T-cell (primary cell): ENCODE results near the gene IRF3. TPM values are rescaled to one million over a fixed set of nuclear protein-coding genes. Genes with fewer than 3 reads are reported as not detected.

Experiments
- ATAC-seq, 4 experiments: fragments of 200-7000 bp in 3 of 4; fragments of 150-1000 bp in 1 of 4; cut with Tn5 transposase; replicated peaks in 1 of 4; 1 replicate in 3 of 4; 2 replicates in 1 of 4; pipeline ENCODE4 v1.10.0; 2021; ENCODE audit warnings: moderate library complexity in 3 of 4, mild to moderate bottlenecking in 2 of 4, moderate number of reproducible peaks in 1 of 4
- CTCF ChIA-PET, 2 donors: fragments of 300-600 bp; sonication (Branson Sonifier 250); formaldehyde crosslinking; loops; one replicate each; lab custom pipeline; 2022; ENCODE audit warnings: antibody characterized with exemption in 2 of 2; lab: Charles Lee
- POLR2A ChIA-PET, 2 donors: fragments of 300-600 bp; sonication (Branson Sonifier 250); formaldehyde crosslinking; loops; one replicate each; lab custom pipeline; 2022; ENCODE audit warnings: antibody characterized with exemption in 2 of 2; lab: Charles Lee
- DNase-seq, 35 experiments: peaks; one replicate each; pipeline versions ENCODE4 v3.0.0 to v3.0.0-alpha.2; 2013 to 2023
- H3K27ac ChIP-seq: one replicate; pipeline ENCODE4 v1.5.1; 2013; ENCODE audit warnings: low read length
- H3K27me3 ChIP-seq, 2 experiments: replicated peaks in 1 of 2; 1 replicate in 1 of 2; 2 replicates in 1 of 2; pipeline versions ENCODE4 v1.6.1 to v1.7.0; 2013; ENCODE audit warnings: low read length in 1 of 2, mixed read lengths in 1 of 2; ENCODE audit not compliant: control insufficient read depth in 2 of 2, insufficient read depth in 2 of 2; ENCODE audit errors: extremely low read depth in 1 of 2
- H3K36me3 ChIP-seq, 2 donors: 1 replicate in 1 of 2; 2 replicates in 1 of 2; pipeline versions ENCODE4 v1.6.1 to v1.7.0; 2013; ENCODE audit warnings: low read length in 1 of 2; ENCODE audit not compliant: control insufficient read depth in 2 of 2, insufficient read depth in 1 of 2; ENCODE audit errors: extremely low read depth in 1 of 2
- H3K4me1 ChIP-seq, 2 experiments: 1 replicate in 1 of 2; 2 replicates in 1 of 2; pipeline versions ENCODE4 v1.6.1 to v1.7.0; 2013; ENCODE audit warnings: low read length in 2 of 2, mixed read lengths in 1 of 2; ENCODE audit not compliant: insufficient read depth in 2 of 2, control insufficient read depth in 1 of 2; ENCODE audit errors: extremely low read depth in 1 of 2
- H3K4me3 ChIP-seq, 2 donors: 1 replicate in 1 of 2; 2 replicates in 1 of 2; pipeline versions ENCODE4 v1.5.1 to v1.7.0; 2013; ENCODE audit warnings: mild to moderate bottlenecking in 2 of 2, low read length in 1 of 2, moderate library complexity in 1 of 2; ENCODE audit not compliant: control insufficient read depth in 1 of 2; ENCODE audit errors: extremely low read depth in 1 of 2
- H3K9me3 ChIP-seq: 2 replicates; pipeline ENCODE4 v1.7.0; 2013
- H3K27ac Mint-ChIP-seq, 2 donors: one replicate each; pipeline ENCODE4 v1.8.0; 2020 to 2021; ENCODE audit warnings: mild to moderate bottlenecking in 2 of 2, mixed read lengths in 2 of 2
- H3K27me3 Mint-ChIP-seq, 2 donors: one replicate each; pipeline ENCODE4 v1.8.0; 2021 to 2022; ENCODE audit warnings: mixed read lengths in 2 of 2
- H3K36me3 Mint-ChIP-seq: one replicate; pipeline ENCODE4 v1.8.0; 2021; ENCODE audit warnings: mixed read lengths
- H3K4me1 Mint-ChIP-seq, 3 donors: one replicate each; pipeline ENCODE4 v1.8.0; 2020 to 2022; ENCODE audit warnings: mixed read lengths in 3 of 3, mild to moderate bottlenecking in 1 of 3
- H3K4me3 Mint-ChIP-seq, 3 donors: one replicate each; pipeline ENCODE4 v1.8.0; 2020 to 2022; ENCODE audit warnings: mild to moderate bottlenecking in 3 of 3, mixed read lengths in 3 of 3, moderate library complexity in 3 of 3
- H3K9me3 Mint-ChIP-seq, 3 donors: one replicate each; pipeline ENCODE4 v1.8.0; 2020 to 2022; ENCODE audit warnings: mixed read lengths in 3 of 3
- WGBS: methylation state at CpG from one replicate; pipeline ENCODE4 v1.1.5; 2013; ENCODE audit warnings: missing lambda C conversion rate; ENCODE audit not compliant: insufficient coverage; 5-methylcytosine and 5-hydroxymethylcytosine counted together
- total RNA-seq, 35 experiments: library from RNA in 6 of 35; stranded (reverse) in 6 of 35; fragments of 120-200 nt in 1 of 35; gene quantifications; one replicate each; pipeline versions ENCODE4 v1.2.1 to v1.2.4 and lab custom pipeline; 2013 to 2026

IRF3 gene
- total RNA-seq, 5 donors from 2014 or later (not counting 1 experiment from before 2014, with no cell fraction given) = 191 to 376 (median 350) TPM

GRCh38 chr19:49641688-49642491, 23.8 kb downstream of the IRF3 start, which contains the start of gene SCAF1:
Gene SCAF1, plus strand, starts transcription at chr19:49642209. Its CDS starts 2,818 bp downstream, at chr19:49645027.
- peak within 1 kb of the TSS; percentile 97 for H3K27ac Mint-ChIP-seq
- peak; percentile 68 to 73 (median 72) for ATAC-seq
- peak within 1 kb of the TSS; percentile 88 to 96 (median 95) for H3K4me3 Mint-ChIP-seq
- 0% methylated on average over 77 of the region's 87 CpGs for WGBS
- H3K4me1 Mint-ChIP-seq = peaks cover 63 to 76% (median 76%) of the 10 kb centered on the region in 3 donors
- no peaks in the 10 kb centered on the region for H3K9me3 ChIP-seq
- peak; percentile 96 to 100 (median 99) for DNase-seq
- peak within 1 kb of the TSS; percentile 94 to 96 for H3K4me3 ChIP-seq
- peaks cover 2% of the 10 kb centered on the region for H3K36me3 Mint-ChIP-seq
- peaks cover 7 to 19% of the 10 kb centered on the region in 2 donors for H3K36me3 ChIP-seq
- POLR2A ChIA-PET = interaction anchor here in 1 of 2 donors (0.5 to 0.6 kb wide), 4 partner anchors 32 to 139 kb away, joined by 3 to 4 read pairs (median 4); partner anchors contain the start of gene NOSIP
- no peaks in the 10 kb centered on the region for H3K9me3 Mint-ChIP-seq
- no peaks in the 10 kb centered on the region for H3K27me3 ChIP-seq
- H3K27me3 Mint-ChIP-seq = no peaks in the 10 kb centered on the region
- CTCF ChIA-PET = interaction anchor here in 1 of 2 donors (0.5 to 1.2 kb wide), 8 partner anchors 22 to 801 kb away, joined by 3 to 6 read pairs (median 3); partner anchors contain the start of genes BCL2L12 and IRF3
- H3K27ac ChIP-seq = peak within 1 kb of the TSS; percentile 92
- peaks cover 16 to 63% of the 10 kb centered on the region in 2 experiments for H3K4me1 ChIP-seq

DNA sequence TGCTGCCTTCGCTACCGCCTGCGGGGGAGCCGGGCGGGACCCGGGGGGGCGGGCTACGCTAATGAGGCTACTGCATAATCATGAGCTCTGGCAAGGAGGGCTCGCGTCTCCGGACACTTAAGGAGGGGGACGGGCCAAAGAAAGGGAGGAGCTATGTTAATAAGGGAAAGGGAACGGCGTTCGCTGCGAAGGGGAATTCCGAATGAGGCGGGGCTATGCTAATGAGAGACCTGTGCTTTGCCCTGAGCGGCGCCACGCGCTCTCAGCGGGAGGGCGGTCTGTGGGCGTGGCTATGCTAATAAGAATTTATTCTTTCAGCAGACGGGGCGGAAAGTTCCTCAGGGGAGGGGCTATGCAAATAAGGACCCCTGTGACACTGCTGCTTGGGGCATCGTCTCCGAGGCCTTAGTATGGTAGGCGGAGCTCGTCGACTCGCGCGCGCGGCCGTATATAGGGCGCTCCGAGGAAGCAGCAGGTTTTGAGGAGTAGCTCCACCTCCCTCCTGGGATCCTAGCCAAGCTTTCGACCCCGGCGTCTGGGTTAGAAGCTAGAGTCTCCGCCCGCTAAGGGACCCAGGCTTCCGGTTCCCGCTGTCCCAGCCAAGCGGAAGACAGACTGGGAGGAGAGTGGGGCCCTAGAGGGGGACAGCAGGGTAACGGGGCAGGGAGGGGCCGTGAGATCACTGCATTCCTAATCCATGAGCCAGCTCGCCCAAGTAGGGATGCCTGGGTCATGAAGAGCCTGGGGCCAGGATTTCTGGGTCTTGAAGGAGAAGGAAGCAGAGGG, 25.4 kb downstream of the IRF3 start, which contains the start of gene RRAS:
RRAS (minus strand) TSS at position 31 of the 786 bp plus-strand sequence. CDS start 45 bp downstream, outside the sequence.
- Histone ChIP-seq H3K27ac (peak within 1 kb of the TSS; percentile 92), H3K27me3 (no peaks in the 10 kb centered on the region), H3K9me3 (no peaks in the 10 kb centered on the region), H3K4me1 (peaks cover 16 to 58% of the 10 kb centered on the region in 2 experiments), H3K4me3 (peak within 1 kb of the TSS; percentile 72 to 74), H3K36me3 (peaks cover 0 to 6% of the 10 kb centered on the region in 2 donors)
- peaks cover 56 to 68% (median 67%) of the 10 kb centered on the region in 3 donors for H3K4me1 Mint-ChIP-seq
- ChIA-PET CTCF (interaction anchor here in 1 of 2 donors (0.5 to 3.0 kb wide), 15 partner anchors 21 to 1306 kb away, joined by 3 to 30 read pairs (median 4); partner anchors contain the start of genes AP2A1, BCL2L12, IRF3 and PRMT1), POLR2A (interaction anchor here (0.5 to 1.4 kb wide), 11 partner anchors 24 to 1475 kb away, joined by 3 to 11 read pairs (median 5); partner anchors contain the start of genes IRF3 (in 1 of the 2), MED25 (in 1 of the 2) and NUP62 (in 1 of the 2))
- no peaks in the 10 kb centered on the region for H3K36me3 Mint-ChIP-seq
- peak; percentile 96 to 100 (median 99) for DNase-seq
- H3K9me3 Mint-ChIP-seq = no peaks in the 10 kb centered on the region
- peak within 1 kb of the TSS; percentile 88 to 96 (median 95) for H3K4me3 Mint-ChIP-seq
- peak within 1 kb of the TSS; percentile 97 for H3K27ac Mint-ChIP-seq
- ATAC-seq = peak; percentile 71 to 76 (median 74)
- under 1% methylated on average over 46 of the region's 51 CpGs for WGBS
- H3K27me3 Mint-ChIP-seq = no peaks in the 10 kb centered on the region

- CTCF ChIA-PET = interaction anchor here in 1 of 2 donors (0.5 to 3.0 kb wide), 12 partner anchors 22 to 1305 kb away, joined by 3 to 30 read pairs (median 4); partner anchors contain the start of genes BCL2L12, IRF3, PRMT1 and PRR12
- Mint-ChIP-seq H3K9me3 (no peaks in the 10 kb centered on the region), H3K27me3 (no peaks in the 10 kb centered on the region), H3K36me3 (no peaks in the 10 kb centered on the region), H3K4me1 (peaks cover 52 to 65% (median 63%) of the 10 kb centered on the region in 3 donors), H3K4me3 (peak overlapping the region; percentile 88 to 96 (median 95)), H3K27ac (peak overlapping the region; percentile 28 to 67)
- peak overlapping the region; percentile 68 to 72 for H3K4me3 ChIP-seq
- H3K27me3 ChIP-seq = no peaks in the 10 kb centered on the region
- peak in 3 of 35 experiments; percentile 7 to 32 (median 14) for DNase-seq
- POLR2A ChIA-PET = interaction anchor here (0.5 to 1.4 kb wide), 8 partner anchors 24 to 513 kb away, joined by 3 to 10 read pairs (median 5); partner anchors contain the start of genes IRF3 (in 1 of the 2), MED25 (in 1 of the 2) and NUP62 (in 1 of the 2)
- peaks cover 0 to 3% of the 10 kb centered on the region in 2 donors for H3K36me3 ChIP-seq
- peak overlapping the region; percentile 46 for H3K27ac ChIP-seq
- ATAC-seq = no peak
- H3K9me3 ChIP-seq = no peaks in the 10 kb centered on the region
- 12% methylated on average over 22 of the region's 31 CpGs for WGBS
- H3K4me1 ChIP-seq = peaks cover 16 to 51% of the 10 kb centered on the region in 2 experiments
Measured at GRCh38 chr19:49639401-49640112, 26.1 kb downstream of the IRF3 start.

DNA sequence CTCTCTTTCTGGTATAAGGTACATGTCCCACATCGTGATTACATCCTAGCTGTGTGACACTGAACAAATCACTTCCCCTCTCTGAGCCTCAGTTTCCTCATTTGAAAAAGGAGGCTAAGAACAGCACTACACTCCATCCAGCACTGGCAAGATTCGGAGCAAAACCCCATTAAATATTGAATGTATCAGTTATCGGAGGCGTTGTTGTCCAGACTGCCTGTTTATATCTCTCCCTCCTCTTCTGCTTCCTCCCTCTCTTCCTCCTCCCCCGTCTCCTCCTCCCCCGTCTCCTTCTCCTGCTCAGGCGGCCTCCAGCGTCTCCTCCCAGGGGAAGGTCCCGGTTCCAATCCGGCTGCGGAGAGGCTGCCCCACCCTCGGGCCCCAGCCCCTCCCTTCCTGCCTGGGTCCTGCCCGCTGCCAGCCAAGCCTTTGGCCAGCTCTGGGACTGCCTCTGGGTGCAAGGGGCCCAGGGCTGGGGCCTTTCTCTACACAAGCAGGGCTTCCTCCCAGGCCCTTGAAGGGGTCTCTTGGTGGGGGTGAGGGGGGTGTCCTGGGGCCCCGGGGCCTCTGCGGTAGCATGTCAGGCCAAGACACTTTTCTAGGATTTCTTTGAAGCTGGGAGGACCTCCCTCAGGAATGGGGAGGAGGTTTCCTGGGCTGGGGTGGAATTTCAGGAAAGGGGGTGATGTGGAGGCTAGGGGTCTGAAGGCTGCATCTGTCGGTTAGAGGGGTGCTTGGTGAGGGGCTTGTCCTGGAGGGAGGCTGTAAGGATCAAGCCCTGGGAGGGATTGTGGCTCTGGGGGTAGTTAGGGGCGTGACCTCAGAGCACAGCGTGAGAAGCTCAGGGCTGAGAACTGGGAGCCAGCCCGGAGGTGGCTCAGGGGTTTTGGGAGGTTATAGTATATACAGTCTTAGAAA, 27.6 kb downstream of the IRF3 start:
- POLR2A ChIA-PET = no interaction called here
- H3K36me3 ChIP-seq = no peaks in the 10 kb centered on the region
- Mint-ChIP-seq H3K9me3 (no peaks in the 10 kb centered on the region), H3K36me3 (no peaks in the 10 kb centered on the region), H3K27ac (peak overlapping the region; percentile 56 to 75), H3K4me3 (peak overlapping the region; percentile 38 to 96 (median 49)), H3K27me3 (no peaks in the 10 kb centered on the region), H3K4me1 (peaks cover 38 to 50% (median 48%) of the 10 kb centered on the region in 3 donors)
- no peaks in the 10 kb centered on the region for H3K27me3 ChIP-seq
- 33% methylated on average over 9 of the region's 19 CpGs for WGBS
- no peak for DNase-seq
- CTCF ChIA-PET = interaction anchor here in 1 of 2 donors (3.0 kb wide), 1 partner anchor 39 kb away, joined by 26 read pairs; the partner anchor contains the start of gene PRMT1
- ATAC-seq = no peak
- H3K4me1 ChIP-seq = peaks cover 12 to 43% of the 10 kb centered on the region in 2 experiments
- no peaks in the 10 kb centered on the region for H3K9me3 ChIP-seq
- no peak overlapping the region for H3K27ac ChIP-seq
- H3K4me3 ChIP-seq = no peak overlapping the region
